Ishikawa (cell line): Measurements from ENCODE around the gene FAM117B.

Experiments used
- CEBPB ChIP-seq: IDR thresholded peaks from 2 replicates; pipeline ENCODE4 v1.6.1; 2012
- CREB1 ChIP-seq: IDR thresholded peaks from 2 replicates; pipeline ENCODE4 v1.6.1; 2012; ENCODE audit warnings: low read depth
- EGR1 ChIP-seq: IDR thresholded peaks from 2 replicates; pipeline ENCODE4 v1.6.1; 2012
- EP300 ChIP-seq: IDR thresholded peaks from 2 replicates; pipeline ENCODE4 v1.6.1; 2012; ENCODE audit warnings: borderline replicate concordance
- FOXM1 ChIP-seq: IDR thresholded peaks from 2 replicates; pipeline ENCODE4 v1.6.1; 2012; ENCODE audit warnings: low read depth, borderline replicate concordance
- NFIC ChIP-seq: IDR thresholded peaks from 2 replicates; pipeline ENCODE4 v1.6.1; 2012
- RAD21 ChIP-seq: IDR thresholded peaks from 2 replicates; pipeline ENCODE4 v1.6.1; 2012; ENCODE audit warnings: low read depth
- TAF1 ChIP-seq: IDR thresholded peaks from 2 replicates; pipeline ENCODE4 v1.6.1; 2012; ENCODE audit warnings: low read depth, mild to moderate bottlenecking
- TCF12 ChIP-seq: IDR thresholded peaks from 2 replicates; pipeline ENCODE4 v1.6.1; 2012; ENCODE audit warnings: low read depth
- TEAD4 ChIP-seq: IDR thresholded peaks from 2 replicates; pipeline ENCODE4 v1.6.1; 2012
- YY1 ChIP-seq: IDR thresholded peaks from 2 replicates; pipeline ENCODE4 v1.6.1; 2012; ENCODE audit warnings: low read depth
- ZBTB7A ChIP-seq: IDR thresholded peaks from 2 replicates; pipeline ENCODE4 v1.6.1; 2012; ENCODE audit warnings: low read depth
- TF ChIP-seq, protein P1 (sequence below): IDR thresholded peaks from 2 replicates; pipeline ENCODE4 v1.6.1; 2012; ENCODE audit warnings: low read depth, mild to moderate bottlenecking
- TF ChIP-seq, protein P2 (sequence below): IDR thresholded peaks from 2 replicates; pipeline ENCODE4 v1.6.1; 2012
- TF ChIP-seq, protein P3 (sequence below): IDR thresholded peaks from 2 replicates; pipeline ENCODE4 v1.6.1; 2012

The FAM117B gene

DNA sequence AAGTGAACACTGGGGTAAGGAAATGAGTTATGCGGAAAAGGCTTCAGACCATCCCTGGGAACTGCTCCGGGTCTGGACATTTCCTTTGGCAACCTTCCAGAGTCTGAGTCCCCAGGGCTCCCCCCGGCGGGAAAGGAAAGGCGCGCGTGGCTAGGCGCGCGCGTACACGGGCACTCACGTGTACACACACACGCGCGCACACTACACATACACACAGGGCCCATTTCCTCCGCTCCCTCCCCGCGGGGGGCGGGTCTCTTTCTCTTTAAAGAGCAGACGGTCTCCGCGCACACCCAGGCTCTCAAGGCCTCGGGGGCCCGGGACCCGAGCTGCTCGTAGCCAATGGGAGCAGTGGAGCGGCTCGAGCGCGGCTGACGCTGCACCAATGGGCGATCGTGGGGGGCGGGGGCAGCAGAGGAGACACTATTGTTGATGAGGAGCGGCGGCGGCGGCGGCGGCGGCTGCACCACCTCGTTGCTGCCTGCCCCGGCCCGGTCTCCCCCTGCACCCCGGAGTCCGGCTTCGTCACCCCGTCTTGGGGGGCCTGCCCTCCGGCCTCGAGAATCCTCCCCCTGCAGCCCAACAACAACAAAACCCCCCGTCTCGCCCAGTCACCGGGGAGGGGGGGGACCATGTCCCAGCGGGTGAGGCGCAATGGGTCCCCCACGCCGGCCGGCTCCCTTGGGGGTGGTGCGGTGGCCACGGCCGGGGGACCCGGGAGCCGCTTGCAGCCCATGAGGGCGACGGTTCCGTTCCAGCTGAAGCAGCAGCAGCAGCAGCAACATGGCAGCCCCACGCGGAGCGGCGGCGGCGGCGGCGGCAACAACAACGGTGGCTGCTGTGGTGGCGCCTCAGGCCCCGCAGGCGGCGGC, at the start of gene FAM117B:
FAM117B (plus strand) TSS at position 414 of the 872 bp plus-strand sequence; CDS start at position 633, 219 bp downstream.
- TF ChIP-seq, protein P1, sequence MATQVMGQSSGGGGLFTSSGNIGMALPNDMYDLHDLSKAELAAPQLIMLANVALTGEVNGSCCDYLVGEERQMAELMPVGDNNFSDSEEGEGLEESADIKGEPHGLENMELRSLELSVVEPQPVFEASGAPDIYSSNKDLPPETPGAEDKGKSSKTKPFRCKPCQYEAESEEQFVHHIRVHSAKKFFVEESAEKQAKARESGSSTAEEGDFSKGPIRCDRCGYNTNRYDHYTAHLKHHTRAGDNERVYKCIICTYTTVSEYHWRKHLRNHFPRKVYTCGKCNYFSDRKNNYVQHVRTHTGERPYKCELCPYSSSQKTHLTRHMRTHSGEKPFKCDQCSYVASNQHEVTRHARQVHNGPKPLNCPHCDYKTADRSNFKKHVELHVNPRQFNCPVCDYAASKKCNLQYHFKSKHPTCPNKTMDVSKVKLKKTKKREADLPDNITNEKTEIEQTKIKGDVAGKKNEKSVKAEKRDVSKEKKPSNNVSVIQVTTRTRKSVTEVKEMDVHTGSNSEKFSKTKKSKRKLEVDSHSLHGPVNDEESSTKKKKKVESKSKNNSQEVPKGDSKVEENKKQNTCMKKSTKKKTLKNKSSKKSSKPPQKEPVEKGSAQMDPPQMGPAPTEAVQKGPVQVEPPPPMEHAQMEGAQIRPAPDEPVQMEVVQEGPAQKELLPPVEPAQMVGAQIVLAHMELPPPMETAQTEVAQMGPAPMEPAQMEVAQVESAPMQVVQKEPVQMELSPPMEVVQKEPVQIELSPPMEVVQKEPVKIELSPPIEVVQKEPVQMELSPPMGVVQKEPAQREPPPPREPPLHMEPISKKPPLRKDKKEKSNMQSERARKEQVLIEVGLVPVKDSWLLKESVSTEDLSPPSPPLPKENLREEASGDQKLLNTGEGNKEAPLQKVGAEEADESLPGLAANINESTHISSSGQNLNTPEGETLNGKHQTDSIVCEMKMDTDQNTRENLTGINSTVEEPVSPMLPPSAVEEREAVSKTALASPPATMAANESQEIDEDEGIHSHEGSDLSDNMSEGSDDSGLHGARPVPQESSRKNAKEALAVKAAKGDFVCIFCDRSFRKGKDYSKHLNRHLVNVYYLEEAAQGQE = no peak
- TF ChIP-seq, protein P2, sequence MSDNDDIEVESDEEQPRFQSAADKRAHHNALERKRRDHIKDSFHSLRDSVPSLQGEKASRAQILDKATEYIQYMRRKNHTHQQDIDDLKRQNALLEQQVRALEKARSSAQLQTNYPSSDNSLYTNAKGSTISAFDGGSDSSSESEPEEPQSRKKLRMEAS = peak; percentile 74
- no peak for TF ChIP-seq RAD21
- TF ChIP-seq ZBTB7A = no peak
- 0 out of 2 replicates have a peak, but pooled peaks have one; percentile 13 for TF ChIP-seq TEAD4
- peak; percentile 39 for TF ChIP-seq YY1
- TF ChIP-seq EGR1 = no peak
- peak; percentile 88 for TF ChIP-seq NFIC
- TF ChIP-seq CREB1 = peak; percentile 53; the same call in 1 of the 2 replicates
- TF ChIP-seq EP300 = no peak
- peak; percentile 37; the same call in 1 of the 2 replicates for TF ChIP-seq TCF12
- TF ChIP-seq FOXM1 = no peak; the same call in 1 of the 2 replicates
- no peak for TF ChIP-seq CEBPB
- TF ChIP-seq, protein P3, sequence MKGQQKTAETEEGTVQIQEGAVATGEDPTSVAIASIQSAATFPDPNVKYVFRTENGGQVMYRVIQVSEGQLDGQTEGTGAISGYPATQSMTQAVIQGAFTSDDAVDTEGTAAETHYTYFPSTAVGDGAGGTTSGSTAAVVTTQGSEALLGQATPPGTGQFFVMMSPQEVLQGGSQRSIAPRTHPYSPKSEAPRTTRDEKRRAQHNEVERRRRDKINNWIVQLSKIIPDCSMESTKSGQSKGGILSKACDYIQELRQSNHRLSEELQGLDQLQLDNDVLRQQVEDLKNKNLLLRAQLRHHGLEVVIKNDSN = no peak
- TF ChIP-seq TAF1 = peak; percentile 41; the same call in 1 of the 2 replicates

DNA sequence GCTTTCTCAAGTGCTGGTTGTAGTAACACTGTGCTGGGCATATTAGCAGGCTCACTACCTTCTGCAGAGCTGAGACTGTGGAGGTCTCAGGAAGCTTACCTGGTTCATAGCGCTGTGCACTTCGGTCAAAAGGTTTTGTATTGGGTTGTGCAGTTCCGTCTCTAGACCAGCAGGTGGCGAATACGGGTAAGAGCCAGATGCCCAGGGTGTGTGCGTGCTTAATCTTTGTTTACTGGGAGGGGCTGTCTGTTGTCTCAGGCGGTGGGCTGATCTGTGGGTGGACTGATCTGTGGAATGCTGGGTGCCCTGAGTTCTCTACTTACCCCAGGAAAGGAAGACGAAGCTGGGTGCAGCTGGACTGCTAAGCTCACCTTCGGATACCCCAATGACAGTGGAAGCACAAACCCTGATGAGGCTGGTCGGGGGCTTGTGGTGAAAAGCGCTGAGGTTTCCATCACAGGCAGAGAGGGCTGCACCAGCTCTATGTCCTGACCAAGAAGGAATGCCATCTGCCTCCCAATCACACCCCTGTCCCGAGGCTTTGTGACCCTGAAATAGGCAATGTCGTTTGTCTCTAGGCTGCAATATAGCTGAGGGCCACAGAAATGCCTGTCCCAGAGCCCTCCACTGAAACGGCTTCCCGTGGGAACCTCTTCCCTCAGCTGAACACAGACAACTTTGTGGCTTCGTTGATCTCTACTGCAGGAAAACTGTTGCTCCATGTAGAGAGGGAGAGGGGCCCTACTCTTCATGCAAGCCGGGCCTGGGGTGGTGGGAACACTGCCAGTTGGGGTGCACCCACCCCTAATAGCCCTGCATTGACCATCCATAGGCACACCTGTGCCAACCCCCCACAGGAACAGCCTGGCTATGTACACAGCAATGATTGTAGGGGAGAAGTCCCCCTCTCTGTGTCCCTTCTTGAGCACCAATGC, 45.9 kb upstream of the FAM117B start:
- TF ChIP-seq TCF12 (no peak), RAD21 (peak; percentile 84), ZBTB7A (0 out of 2 replicates have a peak, but pooled peaks have one; percentile 29)
- TF ChIP-seq, protein P2 = no peak

DNA sequence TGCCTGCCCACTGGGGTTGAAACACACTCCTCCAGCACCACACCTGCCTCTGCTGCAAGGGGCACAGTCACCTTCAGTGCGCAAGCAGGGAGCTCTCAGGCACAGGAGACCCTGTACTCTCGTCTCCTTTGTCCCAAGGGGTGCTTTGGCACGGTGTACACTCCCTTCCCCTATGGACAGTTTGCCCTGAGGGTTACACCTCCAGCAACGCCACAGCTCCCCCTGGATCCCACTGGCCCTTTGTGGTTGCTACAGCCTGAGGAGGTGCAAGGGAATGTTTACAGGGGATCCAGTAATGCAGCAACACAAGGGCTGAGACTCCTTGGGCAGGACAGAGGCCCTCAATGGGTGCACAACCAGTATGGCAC, 45.2 kb upstream of the FAM117B start:
- TF ChIP-seq, protein P2 = no peak
- no peak for TF ChIP-seq CREB1
- TF ChIP-seq TEAD4 = no peak
- TF ChIP-seq EGR1 = no peak
- no peak for TF ChIP-seq NFIC
- TF ChIP-seq TAF1 = no peak
- TF ChIP-seq EP300 = no peak
- TF ChIP-seq, protein P1 = no peak
- no peak for TF ChIP-seq YY1

DNA sequence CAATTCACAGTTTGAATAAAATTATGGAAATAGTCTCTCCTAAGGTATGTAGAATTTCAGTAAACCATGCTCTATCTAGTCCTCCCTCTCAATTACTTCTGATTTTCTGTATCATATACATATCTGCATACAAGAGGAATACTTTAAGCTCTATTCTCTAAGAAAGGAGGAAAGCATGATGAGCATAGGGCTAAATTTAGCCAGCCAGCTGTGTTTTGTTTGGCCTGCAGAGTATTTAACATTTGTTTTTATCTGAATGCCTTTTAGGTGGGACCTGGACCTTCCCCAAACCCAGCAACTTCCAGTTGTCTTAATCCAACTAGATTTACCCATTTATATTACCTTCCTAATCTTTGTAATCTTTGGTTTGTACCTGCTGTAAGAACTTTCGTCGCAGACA, 42.2 kb upstream of the FAM117B start:
- no peak for TF ChIP-seq CREB1
- TF ChIP-seq TCF12 = no peak
- TF ChIP-seq ZBTB7A = no peak
- TF ChIP-seq, protein P1 = no peak
- no peak for TF ChIP-seq RAD21
- TF ChIP-seq, protein P3 = no peak
- no peak for TF ChIP-seq FOXM1
- no peak for TF ChIP-seq EGR1
- no peak for TF ChIP-seq TEAD4
- TF ChIP-seq, protein P2 = no peak
- TF ChIP-seq NFIC = no peak
- TF ChIP-seq TAF1 = no peak
- TF ChIP-seq EP300 = no peak
- no peak for TF ChIP-seq YY1
